Transverse colon (tissue), 4 donors: ENCODE data around the gene ERC2.
"Not testable (repeated sequence)": the region's sequence is repeated elsewhere in the genome, so short reads cannot be mapped to it uniquely, and the experiment has no call there.

Experiments used
- CTCF ChIP-seq, 5 experiments: fragments of 200-600 bp in 3 of 5; fragments of 450-650 bp in 2 of 5; sonication (generic) in 3 of 5; IDR thresholded peaks; 1 replicate in 2 of 5; 2 replicates in 3 of 5; pipeline ENCODE4 v1.5.1; 2016 to 2017; ENCODE audit warnings: antibody characterized with exemption in 5 of 5, inconsistent platforms in 3 of 5, mild to moderate bottlenecking in 2 of 5, moderate library complexity in 1 of 5
- EP300 ChIP-seq: sonication (generic); formaldehyde crosslinking; IDR thresholded peaks from one replicate; pipeline ENCODE4 v1.6.1; 2017; ENCODE audit warnings: antibody characterized with exemption, low read depth
- POLR2A ChIP-seq: fragments of 450-650 bp; IDR thresholded peaks from one replicate; pipeline ENCODE4 v1.6.1; 2016; ENCODE audit warnings: antibody characterized with exemption, mild to moderate bottlenecking, moderate library complexity
- POLR2AphosphoS5 ChIP-seq, 3 donors: sonication (generic); formaldehyde crosslinking; IDR thresholded peaks; one replicate each; pipeline ENCODE4 v1.6.1; 2016; ENCODE audit warnings: antibody characterized with exemption in 3 of 3

GRCh38 chr3:56066405-56066804 is 401.9 kb downstream of the ERC2 start:
- TF ChIP-seq CTCF (IDR thresholded peaks at IDR 0.05); POLR2AphosphoS5 (IDR thresholded peaks at IDR 0.05); POLR2A; EP300: not testable (repeated sequence)
